Stimulated activated CD4-positive, alpha-beta T cell treated with anti-CD3 and anti-CD28 coated beads, Interleukin-15, amount 100 ng/mL, for 48 hours (primary cell): ENCODE measurements around the gene PFDN4.

Experiments used
- DNase-seq, 2 donors: peaks; one replicate each; pipeline ENCODE4 v3.0.0-alpha.2; 2020; ENCODE audit warnings: low read depth in 2 of 2

Gene PFDN4, protein sequence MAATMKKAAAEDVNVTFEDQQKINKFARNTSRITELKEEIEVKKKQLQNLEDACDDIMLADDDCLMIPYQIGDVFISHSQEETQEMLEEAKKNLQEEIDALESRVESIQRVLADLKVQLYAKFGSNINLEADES

DNA sequence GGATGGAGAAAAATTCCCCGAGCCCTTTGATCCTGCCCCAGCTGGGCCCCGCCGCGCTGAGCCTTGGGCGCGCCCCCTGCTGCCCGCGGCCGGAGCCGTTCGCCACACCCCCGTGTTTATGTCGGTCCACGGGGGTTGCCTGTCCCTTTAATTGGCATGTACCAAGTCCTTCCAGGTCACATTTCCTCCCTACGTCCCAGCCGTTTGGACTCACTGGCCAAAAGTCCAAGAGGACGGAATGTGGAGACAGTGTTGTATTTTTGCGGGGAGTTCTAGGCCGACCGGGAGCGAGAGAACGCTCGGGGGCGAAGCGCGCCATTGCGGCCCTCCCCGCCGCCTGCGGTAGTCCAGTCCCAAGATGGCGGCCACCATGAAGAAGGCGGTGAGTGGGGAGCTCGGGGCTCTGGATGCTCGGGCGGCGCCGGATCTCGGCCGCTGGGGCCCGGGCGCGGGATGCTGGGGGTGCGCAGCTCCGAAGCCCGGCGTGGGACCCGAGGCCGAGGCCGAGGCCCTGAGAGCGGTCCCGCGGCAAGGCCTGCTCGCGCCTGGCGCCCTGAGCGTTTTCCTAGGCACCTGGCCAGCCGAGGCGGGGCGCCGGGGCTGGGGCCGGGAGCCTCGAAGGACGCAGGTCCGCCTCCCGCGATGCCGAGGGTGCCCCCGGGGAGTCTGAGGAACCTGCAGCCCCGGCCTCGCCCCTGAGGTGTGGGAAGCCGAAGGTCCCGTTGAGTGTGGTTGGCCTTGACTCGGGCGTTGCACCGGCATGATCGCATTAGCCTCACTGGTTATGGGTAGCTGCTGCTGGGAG lies at the start of gene PFDN4:
Gene PFDN4 (plus strand): TSS at position 345 of the 805 bp plus-strand sequence. CDS start 14 bp downstream, at position 359.
- peak; percentile 64 to 74 for DNase-seq

GRCh38 chr20:54158226-54158625 lies 49.7 kb upstream of the PFDN4 start:
- no peak for DNase-seq

- no peak for DNase-seq
Observed at GRCh38 chr20:54158856-54159418, 49.0 kb upstream of the PFDN4 start.

DNA sequence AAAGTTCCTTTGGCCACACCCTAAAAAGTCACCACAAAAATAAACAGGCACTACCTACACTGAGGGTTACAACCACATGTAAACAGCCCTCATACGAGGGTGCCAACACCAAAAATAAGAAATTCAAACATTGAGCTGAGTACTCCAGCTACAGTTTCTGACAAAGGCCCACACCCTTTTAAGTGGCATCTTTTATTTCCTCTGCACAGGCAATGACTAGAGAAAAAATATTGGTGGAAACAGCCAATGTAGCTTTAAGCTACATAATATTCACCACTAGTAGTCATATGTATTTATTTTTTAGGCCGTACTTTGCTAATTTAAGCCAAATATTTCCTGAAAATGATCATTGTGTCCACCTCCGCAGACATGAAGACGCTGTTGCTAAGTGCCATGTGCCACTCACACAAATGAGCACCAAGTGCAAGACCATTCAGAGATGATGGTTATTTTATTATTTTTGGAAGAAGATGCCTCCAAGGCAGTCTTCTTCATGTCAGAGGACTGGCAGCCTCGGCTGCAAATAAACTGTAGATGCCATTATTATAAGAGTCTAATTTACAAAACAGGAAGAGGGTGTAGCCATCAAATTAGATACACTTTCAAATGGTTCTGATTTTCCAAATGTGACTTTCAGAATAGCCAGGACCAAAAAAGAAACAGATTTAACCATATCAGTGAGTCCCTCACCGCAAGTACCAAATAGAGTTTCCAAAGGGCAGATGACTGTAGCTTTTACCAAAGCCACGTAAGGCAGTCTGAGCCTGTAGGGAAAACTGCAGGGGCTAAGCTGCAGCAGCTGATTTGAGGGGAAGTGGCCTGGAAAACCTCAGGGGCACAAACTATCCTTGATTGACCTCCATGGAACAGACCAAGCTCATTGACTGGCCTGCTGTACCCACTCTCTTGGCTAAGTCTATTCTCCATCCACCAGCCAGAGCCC lies 47.6 kb upstream of the PFDN4 start:
- DNase-seq, result no peak

DNA sequence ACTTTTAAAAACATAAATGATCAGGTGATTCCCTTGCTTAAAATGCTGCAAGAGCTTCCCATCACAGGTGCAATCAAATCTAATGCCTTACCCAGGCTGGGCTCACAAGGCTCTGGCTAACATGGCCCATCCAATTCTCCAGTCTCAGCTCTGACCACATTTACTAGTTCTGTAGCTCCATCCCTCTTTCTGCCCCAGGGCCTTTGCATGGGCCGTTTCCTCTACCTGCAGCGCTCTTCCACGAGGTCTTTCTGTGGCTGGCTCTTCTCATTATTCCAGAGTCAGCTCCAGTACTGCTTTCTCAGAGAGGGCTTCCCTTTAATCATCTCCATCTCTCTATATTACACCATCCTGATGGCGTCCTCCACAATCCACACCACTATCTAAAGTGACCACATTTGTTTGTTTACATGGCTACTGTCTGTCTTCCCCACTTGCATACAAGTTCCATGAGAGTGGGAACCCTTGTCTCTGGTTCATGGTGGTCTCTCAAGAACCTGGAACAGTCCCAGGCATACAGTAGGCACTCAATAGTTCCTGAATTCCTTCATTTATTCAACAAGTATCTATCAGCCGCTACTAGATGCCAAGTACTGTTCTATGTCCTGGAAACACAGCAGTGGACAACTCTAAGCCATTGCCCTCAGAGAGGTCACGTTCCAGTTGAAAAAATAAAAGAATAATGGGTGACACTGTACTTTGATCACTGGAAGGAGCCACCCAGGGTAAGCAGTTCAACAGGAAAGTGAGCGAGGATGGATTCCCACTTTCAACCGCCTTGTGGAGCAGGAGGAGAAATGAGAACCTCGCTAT lies 46.7 kb upstream of the PFDN4 start:
- DNase-seq, result no peak

DNA sequence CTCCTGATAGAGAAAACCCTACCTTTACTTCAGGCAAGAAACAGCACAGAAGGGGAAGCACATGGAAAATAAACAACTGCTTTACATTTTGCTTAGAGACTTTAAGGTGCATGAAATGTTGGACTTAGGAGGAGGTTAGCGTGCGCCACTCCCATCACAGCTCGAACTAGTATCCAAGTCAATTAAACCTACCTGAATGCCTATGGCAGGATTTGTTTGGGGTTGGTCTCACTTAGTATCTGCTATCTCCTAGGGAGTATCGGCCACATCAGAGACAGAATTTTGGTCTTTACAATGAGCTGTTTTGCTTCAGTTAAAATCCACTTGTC lies 46.1 kb upstream of the PFDN4 start:
- no peak for DNase-seq

DNA sequence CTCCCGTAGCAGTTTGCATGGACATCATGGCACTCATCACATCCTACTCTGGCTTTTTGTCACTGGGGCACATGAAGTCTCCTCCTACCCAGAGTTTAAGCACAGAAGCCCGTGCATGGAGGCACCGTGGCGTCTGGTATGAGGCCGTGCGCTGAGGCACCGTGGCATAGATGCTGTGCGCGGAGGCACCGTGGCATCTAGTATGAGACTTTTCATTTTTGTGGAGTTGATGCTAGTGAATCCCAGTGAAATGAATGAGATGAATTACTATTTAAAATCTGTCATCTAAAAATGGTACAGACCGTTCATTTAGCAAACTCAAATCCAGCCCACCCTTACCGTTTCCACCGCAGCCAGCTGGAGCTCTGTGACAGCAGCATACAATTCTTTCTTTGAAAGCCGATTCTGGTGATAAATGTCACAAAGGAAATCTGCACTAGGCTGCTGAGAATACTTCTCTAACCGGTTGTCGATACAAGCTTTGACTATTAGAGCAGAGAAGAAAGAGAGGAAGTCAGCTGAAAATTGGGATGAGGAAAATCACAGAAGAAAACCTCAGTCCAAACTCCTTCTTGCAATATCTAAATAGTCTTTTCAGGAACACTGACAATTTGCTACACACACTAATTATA lies 45.4 kb upstream of the PFDN4 start:
- no peak for DNase-seq

GRCh38 chr20:54163402-54163801 lies 44.5 kb upstream of the PFDN4 start:
- DNase-seq, result no peak

DNA sequence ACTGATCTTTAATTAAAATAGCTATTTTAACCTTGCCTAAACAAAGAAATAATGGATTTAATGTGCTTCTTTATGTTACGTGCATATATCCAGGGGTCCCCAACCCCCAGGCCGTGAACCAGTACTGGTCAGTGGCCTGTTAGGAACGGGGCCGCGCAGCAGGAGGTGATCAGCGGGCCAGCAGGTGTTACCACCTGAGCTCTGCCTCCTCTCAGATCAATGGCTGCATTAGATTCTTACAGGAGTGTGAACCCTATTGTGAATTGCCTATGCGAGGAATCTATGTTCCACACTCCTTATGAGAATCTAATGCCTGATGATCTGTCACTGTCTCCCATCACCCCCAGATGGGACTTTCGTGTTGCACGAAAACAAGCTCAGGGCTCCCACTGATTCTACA lies 42.9 kb upstream of the PFDN4 start:
- no peak for DNase-seq

DNA sequence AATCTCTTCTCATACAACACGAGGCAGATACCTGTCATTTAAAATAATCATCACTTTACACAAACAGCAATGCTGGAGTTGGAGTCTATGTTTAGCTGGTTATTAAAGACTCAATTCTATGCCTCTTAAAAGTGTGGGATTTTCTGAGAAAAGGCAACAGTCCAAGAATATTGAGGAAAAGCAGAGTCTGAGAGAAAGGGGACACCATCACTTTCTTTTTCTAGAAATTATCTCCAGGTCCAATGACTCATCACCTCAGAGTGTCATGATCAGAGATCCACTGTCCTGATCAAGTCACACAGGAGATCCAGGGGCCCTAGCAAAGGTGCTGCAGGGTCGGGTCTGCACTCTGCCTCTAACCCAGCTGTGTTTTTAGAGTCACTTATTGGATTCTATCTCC lies 42.1 kb upstream of the PFDN4 start:
- DNase-seq, result no peak

- no peak for DNase-seq
Observed at GRCh38 chr20:54166987-54167662, 40.8 kb upstream of the PFDN4 start.

DNA sequence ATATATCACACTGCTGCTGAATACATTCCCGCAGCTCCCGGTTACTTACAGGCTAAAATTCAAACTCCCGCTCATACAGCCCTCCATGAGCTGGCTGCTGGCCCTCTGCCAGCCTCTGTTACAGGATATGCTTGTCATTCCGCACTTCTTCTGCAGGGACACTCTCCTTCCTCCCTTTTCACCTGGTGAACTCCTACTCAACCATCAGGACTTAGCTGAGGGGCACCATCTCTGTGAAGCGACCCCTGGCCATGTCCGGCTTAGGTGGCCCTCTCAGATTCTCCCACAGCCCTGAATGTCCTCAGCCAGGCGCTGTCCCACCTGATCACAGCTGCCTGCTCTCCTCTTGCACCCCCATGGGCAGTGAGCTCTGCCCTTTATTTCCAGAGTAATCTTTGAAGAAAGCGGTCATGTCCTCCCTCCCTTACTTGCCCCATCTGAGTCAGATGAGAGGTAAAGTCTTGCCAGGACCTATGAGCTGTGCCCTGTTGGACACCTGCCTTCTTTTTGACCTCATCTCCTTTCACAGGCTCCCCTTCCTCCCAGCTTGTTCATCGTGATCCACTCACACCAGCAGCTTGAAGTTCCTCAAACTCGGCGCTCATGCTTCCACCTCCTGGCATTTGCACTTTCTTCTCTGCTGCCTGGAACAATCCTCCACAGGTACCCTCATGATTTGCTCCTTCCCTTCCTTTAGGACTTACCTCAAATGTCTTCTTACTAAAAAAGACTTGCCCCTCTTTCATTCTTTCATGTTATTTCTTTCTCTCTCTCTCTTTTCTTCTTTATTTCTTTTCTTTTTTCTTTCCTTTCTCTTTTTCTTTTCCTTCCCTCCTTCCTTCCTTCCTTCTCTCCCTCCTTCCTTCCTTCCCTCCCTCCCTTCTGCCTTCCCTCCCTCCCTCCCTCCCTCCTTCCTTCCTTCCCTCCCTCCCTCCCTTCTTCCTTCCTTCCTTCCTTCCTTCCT lies 39.7 kb upstream of the PFDN4 start:
- DNase-seq, result no peak

DNA sequence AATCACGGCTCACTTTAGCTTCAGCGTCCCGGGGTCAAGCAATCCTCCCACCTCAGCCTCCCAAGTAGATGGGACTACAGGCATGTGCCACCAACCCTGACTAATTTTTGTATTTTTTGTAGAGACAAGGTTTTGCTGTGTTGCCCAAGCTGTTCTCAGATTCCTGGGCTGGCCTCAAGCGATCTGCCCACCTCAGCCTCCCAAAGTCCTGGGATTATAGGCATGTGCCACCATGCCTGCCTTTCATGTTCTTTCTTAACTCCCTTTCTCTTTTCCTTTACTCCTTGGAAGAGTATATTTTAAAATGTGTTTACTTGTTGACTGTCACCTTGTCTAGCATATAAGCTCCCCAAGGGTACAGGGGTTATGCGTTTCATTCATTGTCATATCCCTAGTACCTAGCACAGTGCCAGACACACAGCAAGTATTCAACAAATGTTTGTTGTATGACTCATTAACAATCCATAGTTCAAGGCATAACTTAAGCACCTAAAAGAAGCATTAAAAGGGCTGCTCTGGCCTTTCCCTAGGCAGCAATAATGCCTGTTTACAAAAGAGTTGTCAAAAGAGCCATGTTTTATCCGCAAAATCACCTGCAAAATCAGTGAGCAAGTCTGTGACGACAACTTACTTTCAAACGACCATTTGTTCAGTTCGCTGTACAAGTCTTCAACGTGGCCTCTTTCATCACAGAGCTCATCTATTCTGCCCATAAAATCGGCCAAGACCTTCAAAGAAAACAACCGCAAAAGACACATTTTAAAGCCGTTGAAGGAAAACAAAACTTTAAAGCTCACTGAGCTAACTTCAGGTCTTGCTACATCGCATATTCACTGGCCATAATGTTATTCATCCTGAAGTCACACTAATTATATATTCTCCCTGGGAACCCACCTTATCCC lies 38.7 kb upstream of the PFDN4 start:
- DNase-seq, result no peak

DNA sequence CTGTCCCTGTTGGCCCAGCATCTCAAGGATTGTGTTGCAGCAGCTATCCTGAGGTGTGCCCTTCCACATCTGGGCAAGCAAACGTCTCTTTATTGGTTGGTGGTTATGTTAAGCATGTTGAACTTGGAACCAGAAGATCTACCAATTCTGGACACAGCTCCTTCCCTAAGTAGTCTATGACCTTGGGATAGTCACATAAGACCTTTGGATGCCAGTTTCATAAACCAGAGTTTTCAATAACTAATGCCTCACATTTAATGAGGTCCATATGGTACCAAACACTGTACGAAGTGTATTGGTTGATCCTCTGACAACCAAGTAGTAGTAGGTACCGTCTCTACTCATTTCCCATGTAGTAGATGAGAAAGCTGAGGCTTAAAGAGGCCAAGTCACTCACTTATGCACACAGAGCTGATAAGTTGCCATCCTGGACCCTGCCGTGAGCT lies 37.8 kb upstream of the PFDN4 start:
- DNase-seq, result no peak

- no peak for DNase-seq
Observed at GRCh38 chr20:54170963-54171362, 36.9 kb upstream of the PFDN4 start.

DNA sequence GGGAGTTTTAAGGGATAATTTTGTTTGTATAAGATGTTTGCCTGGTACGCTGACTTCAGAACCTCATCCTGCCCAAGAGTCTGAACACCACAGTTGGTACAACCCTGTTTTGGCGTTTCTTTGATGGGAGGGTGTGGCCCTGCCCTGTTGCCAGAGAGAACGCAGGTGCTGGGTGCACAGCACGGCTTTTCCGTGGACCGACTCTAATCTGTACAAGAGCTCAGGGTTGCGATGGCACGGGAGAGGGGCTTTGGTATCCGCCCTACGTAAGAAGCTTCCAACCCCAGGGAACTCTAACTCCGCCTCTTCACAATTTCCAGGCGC lies 35.4 kb upstream of the PFDN4 start:
- no peak for DNase-seq

DNA sequence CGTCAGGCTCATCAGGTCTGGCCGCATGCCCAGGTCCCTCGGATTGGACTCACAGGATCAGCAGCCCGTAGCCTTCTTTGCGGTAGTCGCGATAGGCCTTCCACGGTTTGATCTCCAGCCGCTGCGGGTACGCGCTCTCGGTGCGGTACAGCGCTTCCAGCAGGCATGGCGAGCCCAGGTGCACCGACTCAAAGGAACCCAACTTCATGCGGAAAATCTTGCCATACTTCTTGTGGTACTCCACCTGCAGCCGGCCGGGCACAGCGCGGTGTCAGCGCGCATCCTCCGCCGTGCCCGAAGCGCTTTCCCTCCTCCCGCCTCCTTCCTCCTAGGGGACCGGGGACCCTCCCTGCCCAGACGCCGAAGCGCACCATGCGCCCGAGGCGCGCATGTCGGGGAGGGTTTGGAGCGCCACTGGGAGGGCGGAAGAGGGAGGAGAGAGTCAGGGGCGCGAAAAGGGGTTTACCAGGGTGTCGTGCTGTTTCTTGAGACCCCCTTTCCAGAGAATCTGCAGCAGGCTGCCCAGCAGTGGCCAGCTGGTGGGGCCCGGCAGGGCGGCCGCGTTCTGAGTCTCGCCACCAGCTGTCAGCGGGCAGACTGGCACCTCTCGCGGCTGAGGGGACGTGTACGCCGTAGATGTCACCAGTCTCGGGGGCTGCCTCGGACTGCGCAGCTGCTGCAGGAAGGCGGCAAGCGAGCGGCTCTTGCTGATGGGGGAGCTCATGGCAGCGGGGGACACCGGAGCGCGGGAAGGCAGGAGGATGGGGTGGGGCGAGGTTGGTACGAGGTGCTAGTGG lies 34.8 kb upstream of the PFDN4 start:
- DNase-seq, result no peak
